C4-2B (cell line): ENCODE measurements around the gene NADK2.
"Not testable (repeated sequence)": the region's sequence is repeated elsewhere in the genome, so short reads cannot be mapped to it uniquely, and the experiment has no call there.

Source experiments
- H3K27ac ChIP-seq: fragments of 450-650 bp; 2 replicates; pipeline ENCODE4 v1.5.1; 2017
- CTCF ChIP-seq: fragments of 450-650 bp; conservative IDR thresholded peaks from 2 replicates; pipeline ENCODE4 v1.5.1; 2017; ENCODE audit warnings: mild to moderate bottlenecking
- ZFX ChIP-seq: fragments of 450-650 bp; IDR thresholded peaks from 2 replicates; pipeline ENCODE4 v1.6.1; 2017

NADK2 gene

GRCh38 chr5:36241631-36242533 is at the start of gene NADK2:
Gene NADK2, minus strand, starts transcription at chr5:36241925. Its CDS starts 127 bp downstream, at chr5:36241798.
- TF ChIP-seq ZFX (peak; percentile 94), CTCF (peak; percentile 90)
- peak within 1 kb of the TSS; percentile 88 for H3K27ac ChIP-seq

- no peak overlapping the region; the same call in 1 of the 2 replicates for H3K27ac ChIP-seq
- TF ChIP-seq ZFX: no peak
- TF ChIP-seq CTCF: no peak
These were observed 44.3 kb upstream of the NADK2 start for GRCh38 chr5:36285837-36286615.

GRCh38 chr5:36283775-36284174 is 42.0 kb upstream of the NADK2 start:
- not testable (repeated sequence) for H3K27ac ChIP-seq

GRCh38 chr5:36281626-36282025 is 39.9 kb upstream of the NADK2 start:
- no peak for TF ChIP-seq ZFX
- no peak for TF ChIP-seq CTCF
- no peak overlapping the region for H3K27ac ChIP-seq

- TF ChIP-seq CTCF (no peak), ZFX (no peak)
- H3K27ac ChIP-seq: no peak overlapping the region
These were observed 37.5 kb upstream of the NADK2 start for GRCh38 chr5:36279054-36279698.

GRCh38 chr5:36277521-36278176 is 35.9 kb upstream of the NADK2 start:
- no peak overlapping the region for H3K27ac ChIP-seq
- no peak for TF ChIP-seq ZFX
- no peak for TF ChIP-seq CTCF

GRCh38 chr5:36276864-36277263 is 35.1 kb upstream of the NADK2 start:
- TF ChIP-seq ZFX: no peak
- TF ChIP-seq CTCF: no peak
- no peak overlapping the region for H3K27ac ChIP-seq
